NCI-H1694 (cell line): ENCODE measurements around the gene CYB5R4.
"Not testable (repeated sequence)": the region's sequence is repeated elsewhere in the genome, so short reads cannot be mapped to it uniquely, and the experiment has no call there.

ENCODE experiments used
- DNase-seq: peaks from one replicate; lab custom pipeline; 2025; lab: John Stamatoyannopoulos, UW

Gene CYB5R4

GRCh38 chr6:83867043-83867442 lies 7.6 kb downstream of the CYB5R4 start:
- no peak for DNase-seq

GRCh38 chr6:83867527-83868161 lies 8.2 kb downstream of the CYB5R4 start:
- no peak for DNase-seq

DNA sequence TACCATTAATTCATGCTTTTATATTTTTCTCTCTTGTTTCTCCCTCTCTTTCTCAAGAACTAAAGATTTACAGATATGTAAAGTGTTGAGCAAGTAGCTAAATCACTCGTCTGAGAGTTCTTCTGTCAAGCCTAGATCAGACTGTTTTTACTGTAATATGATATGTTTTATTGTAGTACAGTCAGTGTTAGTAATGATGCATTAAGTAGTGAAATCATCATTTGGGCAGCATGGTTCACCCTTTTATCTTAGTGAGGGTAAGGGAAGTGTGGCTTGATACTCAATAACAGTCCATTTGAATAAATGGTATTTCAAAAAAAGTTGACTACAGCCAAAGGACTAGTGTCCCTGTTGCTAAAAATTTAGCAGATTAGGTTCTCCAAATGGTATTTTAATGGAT lies 9.2 kb downstream of the CYB5R4 start:
- no peak for DNase-seq

DNA sequence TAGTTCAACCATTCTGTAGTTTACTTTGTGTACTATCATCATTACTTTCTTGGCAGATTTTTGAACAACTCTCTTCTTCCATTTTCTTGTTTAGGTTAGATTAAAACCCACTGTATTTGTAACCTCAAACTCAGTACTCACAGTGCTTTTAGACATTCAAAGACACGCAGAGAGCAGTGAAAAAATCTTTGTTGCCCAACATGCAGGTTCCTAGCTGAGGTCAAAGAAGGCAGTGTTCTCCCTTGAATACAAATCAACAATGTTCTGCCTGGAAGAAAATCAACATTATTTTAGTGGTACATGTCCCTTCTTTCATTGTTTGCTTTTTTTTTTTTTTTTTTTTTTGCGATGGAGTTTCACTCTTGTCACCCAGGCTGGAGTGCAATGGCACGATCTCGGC lies 11.2 kb downstream of the CYB5R4 start:
- DNase-seq: no peak

DNA sequence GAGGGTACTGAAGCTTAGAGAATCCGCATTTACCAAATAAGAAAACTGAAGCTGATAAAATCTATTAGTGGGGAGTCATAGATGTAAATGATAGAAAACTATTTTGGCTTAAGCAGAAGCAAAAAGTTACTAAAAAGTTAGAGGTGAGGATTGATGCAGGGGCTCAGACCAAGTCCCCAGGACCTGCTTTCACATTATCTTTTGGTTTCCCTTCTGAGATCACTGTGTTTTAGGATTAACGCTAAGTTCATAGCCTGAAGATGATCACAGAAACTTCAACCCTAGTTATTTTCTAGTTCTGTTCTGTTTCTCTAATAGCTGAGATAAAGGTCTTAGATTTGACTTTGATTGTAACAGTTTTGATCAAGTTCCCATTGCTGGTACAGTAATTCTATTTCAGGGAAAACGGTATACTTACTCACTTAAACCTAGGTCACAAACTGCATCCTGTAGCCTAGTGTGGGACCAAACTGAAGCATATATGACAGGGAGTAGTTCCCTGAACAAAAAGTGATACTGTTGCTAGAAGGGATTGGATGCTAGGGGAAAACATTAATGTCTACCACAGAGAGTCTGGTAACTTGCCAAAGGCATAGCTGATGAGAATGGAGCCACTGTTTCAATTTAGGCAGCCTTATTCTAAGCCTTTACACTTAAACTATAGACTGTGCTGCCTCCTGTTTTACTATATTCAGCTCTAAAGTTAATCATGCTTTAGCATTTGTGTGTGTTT lies 13.1 kb downstream of the CYB5R4 start:
- no peak for DNase-seq

DNA sequence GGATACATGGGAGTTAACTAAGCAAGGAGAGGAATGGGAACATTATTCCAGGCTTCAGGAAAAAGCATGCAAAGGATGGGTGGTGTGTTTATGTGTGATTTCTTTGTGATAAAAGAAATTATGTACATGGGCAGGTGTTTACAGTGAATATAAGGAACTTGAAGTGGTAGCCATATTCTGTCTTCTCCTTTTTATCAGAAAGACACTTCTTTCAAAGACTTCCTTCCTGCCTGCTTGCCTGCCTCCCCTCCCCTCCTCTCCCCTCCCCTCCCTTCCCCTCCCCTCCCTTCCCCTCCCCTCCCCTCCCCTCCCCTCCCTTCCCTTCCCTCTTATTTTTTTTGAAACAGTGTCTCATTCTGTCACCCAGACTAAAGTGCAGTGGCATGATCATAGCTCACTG lies 14.4 kb downstream of the CYB5R4 start:
- DNase-seq: no peak

DNA sequence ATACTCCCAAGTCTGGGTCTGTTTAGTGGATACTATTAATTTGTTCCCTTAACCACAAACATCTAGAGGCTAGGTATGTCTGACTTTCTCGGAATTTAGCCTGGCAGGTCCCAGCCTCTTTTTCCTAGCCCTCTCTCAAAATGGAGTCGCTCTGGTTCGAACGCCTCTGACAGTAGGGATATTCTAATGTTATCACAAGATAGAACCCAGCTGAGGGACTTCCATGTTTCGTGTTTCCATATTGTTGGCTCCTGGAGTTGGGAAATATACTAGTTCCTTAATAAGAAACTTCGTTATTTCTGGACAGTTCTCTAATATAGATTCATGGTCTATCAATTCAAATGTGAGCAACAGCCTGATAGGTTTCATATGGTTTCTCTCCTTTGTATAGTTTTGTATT lies 16.4 kb downstream of the CYB5R4 start:
- DNase-seq: no peak

DNA sequence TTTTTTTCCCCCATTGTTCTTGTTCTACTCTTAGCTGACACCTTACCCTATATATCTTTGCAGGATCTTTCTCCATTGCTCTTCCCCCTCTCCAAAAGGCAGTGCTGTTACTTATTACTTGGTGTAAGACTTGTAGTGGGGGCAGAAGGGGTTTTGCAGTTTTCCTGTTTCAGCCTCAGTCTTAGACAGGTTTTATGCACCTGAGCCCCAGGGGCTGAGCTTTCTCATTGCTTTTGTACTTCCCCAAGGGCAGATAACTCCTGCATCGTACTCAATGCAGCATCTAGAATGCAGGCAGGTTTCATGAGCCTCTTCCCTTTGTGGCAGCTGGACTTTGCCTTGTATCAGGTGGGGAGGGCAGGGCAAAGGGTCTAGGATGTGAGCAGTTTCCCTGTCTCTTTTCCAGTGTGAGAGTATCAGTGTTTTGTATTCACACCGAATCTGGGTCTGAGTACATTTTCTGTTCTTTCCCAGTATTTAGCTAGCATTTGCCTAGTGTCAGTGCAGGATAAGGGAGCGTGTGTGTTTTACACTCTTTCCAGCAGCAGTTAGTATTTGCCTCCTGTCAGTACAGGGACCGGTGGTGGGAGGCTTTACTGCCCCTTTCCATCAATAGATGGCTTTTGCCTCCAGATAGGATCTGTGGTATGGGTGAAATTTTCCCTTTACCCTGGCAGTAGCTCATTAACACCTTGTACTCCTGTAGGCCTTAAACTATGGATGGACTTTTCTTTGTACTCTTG lies 19.6 kb downstream of the CYB5R4 start:
- DNase-seq: no peak

DNA sequence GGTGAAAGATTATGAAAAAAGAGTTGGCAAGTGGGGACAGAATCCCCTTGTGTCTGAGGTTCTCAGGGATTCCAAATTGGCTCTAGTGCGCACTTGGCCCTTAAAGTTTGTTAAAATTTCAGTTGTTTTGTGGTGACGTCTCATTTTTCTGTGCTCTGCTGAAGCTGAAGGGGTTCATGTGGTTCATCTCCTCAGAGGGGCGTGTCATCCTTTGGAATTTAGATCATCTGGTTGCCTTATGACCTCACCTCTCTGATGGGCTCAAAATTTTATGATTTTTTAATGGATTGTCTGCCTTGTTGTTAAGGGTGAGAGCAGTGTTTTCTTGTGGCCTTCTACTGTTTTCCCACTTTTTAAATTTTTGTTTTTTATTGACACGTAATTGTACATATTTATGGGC lies 20.3 kb downstream of the CYB5R4 start:
- DNase-seq: no peak

DNA sequence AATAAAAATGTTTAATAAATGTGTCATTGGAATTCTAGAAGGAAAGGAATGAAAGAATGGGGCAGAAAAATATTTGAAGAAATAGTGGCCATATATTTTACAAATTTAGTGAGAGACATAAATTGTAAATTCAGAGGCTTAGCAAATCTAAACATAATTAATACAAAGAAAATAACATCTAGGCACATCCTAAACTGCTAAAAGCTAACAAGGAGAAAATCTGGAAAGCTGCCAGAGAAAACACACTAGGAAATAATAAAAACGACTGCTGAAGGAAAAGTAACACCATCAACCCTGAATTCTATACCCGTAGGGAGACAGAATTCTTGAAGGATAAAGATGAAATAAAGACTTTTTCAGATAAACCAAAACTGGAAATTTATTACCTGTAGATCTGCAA lies 23.8 kb downstream of the CYB5R4 start:
- no peak for DNase-seq

GRCh38 chr6:83884523-83884922 lies 25.0 kb downstream of the CYB5R4 start:
- DNase-seq: peak; percentile 49

GRCh38 chr6:83885984-83886383 lies 26.5 kb downstream of the CYB5R4 start:
- DNase-seq: no peak

- no peak for DNase-seq
Observed at GRCh38 chr6:83889621-83890020, 30.1 kb downstream of the CYB5R4 start.

DNA sequence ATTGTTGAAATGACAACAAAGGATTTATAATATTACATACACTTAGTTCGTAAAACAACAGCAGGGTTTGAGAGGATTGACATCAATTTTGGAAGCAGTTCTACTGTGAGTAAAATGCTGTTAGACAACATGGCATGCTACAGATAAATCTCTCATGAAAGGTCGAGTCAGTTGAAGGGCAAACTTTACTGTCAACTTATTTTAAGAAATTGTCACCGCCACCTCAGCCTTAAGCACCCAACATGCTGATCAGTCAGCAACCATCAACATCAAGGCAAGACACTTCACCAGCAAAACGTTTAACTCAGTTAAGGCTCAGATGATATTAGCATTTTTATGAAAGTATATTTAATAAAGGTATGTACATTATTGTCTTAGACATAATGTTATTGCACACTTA lies 31.0 kb downstream of the CYB5R4 start:
- no peak for DNase-seq

- DNase-seq: no peak
Observed at GRCh38 chr6:83891586-83891985, 32.1 kb downstream of the CYB5R4 start.

DNA sequence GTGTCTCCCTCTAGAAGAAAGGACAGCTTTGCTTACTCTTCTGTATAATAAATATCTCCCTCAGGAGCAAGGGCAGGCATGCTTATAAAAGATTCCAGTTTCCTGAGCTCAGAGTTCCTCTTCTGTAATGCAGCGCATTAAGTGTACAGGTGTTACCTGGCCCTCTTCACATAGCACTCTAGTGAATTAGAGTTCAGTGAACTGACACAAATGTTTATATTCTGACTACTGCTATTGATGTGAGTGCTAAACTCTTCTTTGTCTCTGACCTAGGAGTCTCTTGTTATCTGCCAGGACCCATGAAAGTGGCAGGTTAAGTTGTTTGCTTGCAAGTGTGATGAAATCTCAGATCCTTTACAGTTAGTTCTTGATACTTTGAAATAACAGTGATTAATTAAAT lies 33.5 kb downstream of the CYB5R4 start:
- DNase-seq: no peak

DNA sequence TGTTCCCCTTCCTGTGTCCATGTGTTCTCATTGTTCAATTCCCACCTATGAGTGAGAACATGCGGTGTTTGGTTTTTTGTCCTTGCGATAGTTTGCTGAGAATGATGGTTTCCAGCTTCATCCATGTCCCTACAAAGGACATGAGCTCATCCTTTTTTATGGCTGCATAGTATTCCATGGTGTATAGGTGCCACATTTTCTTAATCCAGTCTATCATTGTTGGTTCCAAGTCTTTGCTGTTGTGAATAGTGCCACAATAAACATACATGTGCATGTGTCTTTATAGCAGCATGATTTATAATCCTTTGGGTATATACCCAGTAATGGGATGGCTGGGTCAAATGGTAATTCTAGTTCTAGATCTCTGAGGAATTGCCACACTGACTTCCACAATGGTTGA lies 37.6 kb downstream of the CYB5R4 start:
- DNase-seq: not testable (repeated sequence)

GRCh38 chr6:83901624-83902023 lies 42.1 kb downstream of the CYB5R4 start:
- DNase-seq: no peak

DNA sequence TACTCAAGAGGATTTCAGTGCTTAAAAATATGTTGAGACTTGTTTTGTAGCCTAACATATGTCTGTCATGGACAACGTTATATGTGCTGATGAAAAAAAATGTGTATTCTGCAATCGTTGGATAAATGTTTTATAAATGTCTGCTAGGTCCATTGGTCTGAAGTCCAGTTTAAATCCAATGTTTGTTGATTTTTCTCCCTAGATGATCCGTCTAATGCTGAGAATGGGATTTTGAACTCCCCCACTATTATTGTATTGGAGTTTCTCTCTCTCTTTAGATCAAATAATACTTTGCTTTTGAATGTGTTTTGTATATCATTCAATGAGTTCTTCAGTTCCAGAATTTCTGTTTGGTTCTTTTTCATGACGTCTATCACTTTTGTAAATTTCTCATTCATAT lies 44.9 kb downstream of the CYB5R4 start:
- no peak for DNase-seq

- DNase-seq: no peak
Observed at GRCh38 chr6:83905648-83906047, 46.2 kb downstream of the CYB5R4 start.

DNA sequence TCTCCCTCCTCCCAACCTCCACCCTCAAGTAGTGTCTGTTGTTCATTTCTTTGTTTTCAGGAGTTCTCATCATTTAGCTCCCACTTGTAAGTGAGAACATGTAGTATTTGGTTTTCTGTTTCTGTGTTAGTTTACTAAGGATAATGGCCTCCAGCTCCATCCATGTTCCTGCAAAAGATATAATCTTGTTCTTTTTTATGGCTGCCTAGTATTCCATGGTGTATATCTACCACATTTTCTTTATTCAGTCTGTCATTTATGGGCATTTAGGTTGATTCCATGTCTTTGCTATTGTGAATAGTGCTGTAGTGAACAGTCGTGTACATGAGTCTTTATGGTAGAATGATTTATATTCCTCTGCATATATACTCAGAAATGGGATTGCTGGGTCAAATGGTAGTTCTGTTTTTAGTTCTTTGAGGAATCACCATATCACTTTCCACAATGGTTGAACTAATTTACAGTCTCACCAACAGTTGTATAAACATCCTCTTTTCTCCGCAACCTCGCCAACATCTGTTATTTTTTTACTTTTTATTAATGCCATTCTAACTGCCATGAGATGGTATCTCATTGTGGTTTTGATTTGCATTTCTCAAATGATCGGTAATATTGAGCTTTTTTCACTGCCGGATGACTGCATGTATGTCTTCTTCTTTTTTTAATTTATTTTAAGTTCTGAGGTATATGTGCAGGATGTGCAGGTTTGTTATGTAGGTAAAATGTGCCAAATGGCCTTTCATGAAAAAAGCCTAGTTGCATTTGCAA lies 48.3 kb downstream of the CYB5R4 start:
- not testable (repeated sequence) for DNase-seq

DNA sequence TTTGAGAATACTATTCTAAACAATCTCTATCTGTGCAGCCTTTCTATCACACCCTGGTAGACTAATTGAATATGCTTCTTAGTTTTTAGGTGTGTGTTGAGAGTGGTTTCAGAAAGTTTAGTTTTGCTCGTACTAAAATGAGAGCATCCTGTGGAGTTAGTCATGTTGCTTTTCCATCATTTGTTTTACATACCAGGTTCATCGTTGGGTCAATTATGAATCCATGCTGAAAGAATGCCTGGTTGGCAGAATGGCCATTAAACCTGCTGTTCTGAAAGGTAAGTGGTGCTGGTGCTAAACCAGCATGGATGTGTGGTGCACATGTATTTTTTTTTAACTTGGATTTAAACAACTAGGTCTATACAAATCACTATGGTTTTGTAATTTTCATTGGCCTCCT lies 49.3 kb downstream of the CYB5R4 start:
- DNase-seq: no peak

- DNase-seq: no peak
Observed at GRCh38 chr6:83911278-83911677, 51.8 kb downstream of the CYB5R4 start.
